IMR-90 (cell line): ENCODE measurements around the gene DUS1L. TPM values are rescaled to one million over a fixed set of nuclear protein-coding genes. Genes with fewer than 3 reads are reported as not detected.

ENCODE experiments used
- ATAC-seq: fragments of 200-7000 bp; cut with Tn5 transposase; 2 replicates; pipeline ENCODE4 v1.9.1; 2020; ENCODE audit warnings: low read depth, mild to moderate bottlenecking, moderate library complexity
- BruUV-seq: library from RNA; stranded (reverse); fragments of 400-500 nt; replicated peaks from 2 replicates; lab custom pipeline; 2021; lab: Mats Ljungman, UMichigan
- CTCF ChIA-PET: fragments of 300-600 bp; formaldehyde crosslinking; extraction: SDS; loops from one replicate; lab custom pipeline; 2021; ENCODE audit warnings: antibody characterized with exemption; lab: Yijun Ruan, JAX
- POLR2A ChIA-PET: fragments of 300-600 bp; sonication (Branson Sonifier 250); formaldehyde crosslinking; loops from one replicate; lab custom pipeline; 2022; ENCODE audit warnings: antibody characterized with exemption; ENCODE audit not compliant: unreplicated experiment; lab: Charles Lee
- DNase-seq: peaks from one replicate; pipeline ENCODE4 v3.0.0; 2013
- H2AFZ ChIP-seq: replicated peaks from 2 replicates; pipeline ENCODE3; 2013; ENCODE audit warnings: low read length, mild to moderate bottlenecking; ENCODE audit not compliant: poor library complexity
- H2AK5ac ChIP-seq: 2 replicates; pipeline ENCODE4 v1.6.1; 2013; ENCODE audit warnings: low read depth, low read length, inconsistent platforms
- H2AK9ac ChIP-seq: replicated peaks from 2 replicates; pipeline ENCODE3; 2013; ENCODE audit warnings: mild to moderate bottlenecking, low read depth, low read length, moderate library complexity; ENCODE audit not compliant: poor library complexity
- H2BK120ac ChIP-seq: 2 replicates; pipeline ENCODE4 v1.6.1; 2013; ENCODE audit warnings: low read depth, low read length, inconsistent platforms
- H2BK15ac ChIP-seq: 3 replicates; pipeline ENCODE4 v1.6.1; 2013; ENCODE audit warnings: low read depth, low read length, inconsistent platforms
- H2BK20ac ChIP-seq: 2 replicates; pipeline ENCODE4 v1.6.1; 2013; ENCODE audit warnings: low read depth, mild to moderate bottlenecking, inconsistent platforms, low read length, moderate library complexity
- H2BK5ac ChIP-seq: 2 replicates; pipeline ENCODE4 v1.6.1; 2013; ENCODE audit warnings: mild to moderate bottlenecking, low read depth, low read length, inconsistent platforms; ENCODE audit not compliant: poor library complexity, severe bottlenecking
- H3K14ac ChIP-seq: replicated peaks from 2 replicates; pipeline ENCODE4 v1.6.1; 2013; ENCODE audit warnings: low read depth, low read length, inconsistent platforms
- H3K18ac ChIP-seq: 2 replicates; pipeline ENCODE4 v1.6.1; 2013; ENCODE audit warnings: low read depth, low read length, control low read depth
- H3K23ac ChIP-seq: 2 replicates; pipeline ENCODE4 v1.6.1; 2013; ENCODE audit warnings: low read depth, low read length, inconsistent platforms
- H3K27ac ChIP-seq: 2 replicates; pipeline ENCODE4 v1.5.1; 2013; ENCODE audit warnings: mild to moderate bottlenecking, control low read depth, low read length; ENCODE audit not compliant: insufficient read depth
- H3K27me3 ChIP-seq: 2 replicates; pipeline ENCODE4 v1.6.1; 2013; ENCODE audit warnings: low read length; ENCODE audit not compliant: control insufficient read depth, insufficient read depth
- H3K36me3 ChIP-seq: 2 replicates; pipeline ENCODE4 v1.6.1; 2013; ENCODE audit warnings: low read length, mixed read lengths; ENCODE audit not compliant: control insufficient read depth, insufficient read depth
- H3K4ac ChIP-seq: 2 replicates; pipeline ENCODE4 v1.6.1; 2013; ENCODE audit warnings: low read depth, low read length, inconsistent platforms
- H3K4me1 ChIP-seq: 2 replicates; pipeline ENCODE4 v1.6.1; 2013; ENCODE audit warnings: low read length, mixed read lengths; ENCODE audit not compliant: control insufficient read depth, insufficient read depth
- H3K4me2 ChIP-seq: 2 replicates; pipeline ENCODE4 v1.6.1; 2013; ENCODE audit warnings: low read depth, mild to moderate bottlenecking, control low read depth, low read length, moderate library complexity
- H3K4me3 ChIP-seq: 2 replicates; pipeline ENCODE4 v1.5.1; 2013; ENCODE audit warnings: low read depth, mild to moderate bottlenecking, control low read depth, low read length, moderate library complexity; ENCODE audit not compliant: insufficient read depth
- H3K56ac ChIP-seq: 2 replicates; pipeline ENCODE4 v1.6.1; 2013; ENCODE audit warnings: low read length, inconsistent platforms; ENCODE audit not compliant: insufficient read depth; ENCODE audit errors: extremely low read depth
- H3K79me1 ChIP-seq, 2 experiments: 2 replicates each; pipeline ENCODE4 v1.6.1; 2013; ENCODE audit warnings: low read length in 2 of 2, inconsistent platforms in 1 of 2, low read depth in 1 of 2
- H3K9ac ChIP-seq: 2 replicates; pipeline ENCODE4 v1.6.1; 2013; ENCODE audit warnings: low read depth, low read length, control low read depth
- H3K9me1 ChIP-seq: 2 replicates; pipeline ENCODE4 v1.6.1; 2013; ENCODE audit warnings: low read length, inconsistent platforms; ENCODE audit not compliant: insufficient read depth
- H3K9me3 ChIP-seq: 2 replicates; pipeline ENCODE4 v1.6.1; 2013; ENCODE audit warnings: low read length; ENCODE audit not compliant: control insufficient read depth, insufficient read depth
- H4K20me1 ChIP-seq: 2 replicates; pipeline ENCODE4 v1.6.1; 2013; ENCODE audit warnings: low read length, inconsistent platforms; ENCODE audit not compliant: insufficient read depth
- H4K5ac ChIP-seq: 2 replicates; pipeline ENCODE4 v1.6.1; 2013; ENCODE audit warnings: mild to moderate bottlenecking, low read depth, low read length, control low read depth
- H4K8ac ChIP-seq, 2 experiments: 2 replicates each; pipeline ENCODE4 v1.6.1; 2013; ENCODE audit warnings: low read depth in 2 of 2, low read length in 2 of 2, control low read depth in 1 of 2, inconsistent platforms in 1 of 2
- H4K91ac ChIP-seq: 2 replicates; pipeline ENCODE4 v1.6.1; 2013; ENCODE audit warnings: low read depth, low read length, inconsistent platforms; ENCODE audit not compliant: insufficient read depth
- BHLHE40 ChIP-seq: fragments of 150-350 bp; IDR thresholded peaks from 2 replicates; pipeline ENCODE4 v1.6.1; 2016; ENCODE audit warnings: mild to moderate bottlenecking, low read depth, low read length
- CEBPB ChIP-seq: IDR thresholded peaks from 2 replicates; pipeline ENCODE4 v1.6.1; 2012; ENCODE audit warnings: low read depth, low read length, improper control_type of control experiment
- CHD1 ChIP-seq: IDR thresholded peaks from 2 replicates; pipeline ENCODE4 v1.6.1; 2012; ENCODE audit warnings: low read depth, low read length, improper control_type of control experiment
- MAFK ChIP-seq: IDR thresholded peaks from 2 replicates; pipeline ENCODE4 v1.6.1; 2012; ENCODE audit warnings: low read depth, low read length, improper control_type of control experiment
- MAZ ChIP-seq: IDR thresholded peaks from 2 replicates; pipeline ENCODE4 v1.6.1; 2012; ENCODE audit warnings: low read depth, mild to moderate bottlenecking, low read length, improper control_type of control experiment, moderate library complexity, borderline replicate concordance
- MXI1 ChIP-seq: IDR thresholded peaks from 2 replicates; pipeline ENCODE4 v1.6.1; 2012; ENCODE audit warnings: low read depth, mild to moderate bottlenecking, low read length, moderate library complexity, borderline replicate concordance
- RCOR1 ChIP-seq: IDR thresholded peaks from 2 replicates; pipeline ENCODE4 v1.6.1; 2012; ENCODE audit warnings: mild to moderate bottlenecking, low read length, improper control_type of control experiment; ENCODE audit not compliant: insufficient replicate concordance
- RFX5 ChIP-seq: IDR thresholded peaks from 2 replicates; pipeline ENCODE4 v1.8.0; 2012; ENCODE audit warnings: low read depth, mild to moderate bottlenecking, low read length, moderate library complexity
- SMC3 ChIP-seq: fragments of 150-350 bp; IDR thresholded peaks from 2 replicates; pipeline ENCODE4 v1.6.1; 2016; ENCODE audit warnings: low read depth, mild to moderate bottlenecking, antibody characterized with exemption, low read length, moderate library complexity
- WGBS, 2 experiments: methylation state at CpG; one replicate each; pipeline versions ENCODE4 v1.1.5 to v1.1.7; 2013; ENCODE audit warnings: missing lambda C conversion rate in 2 of 2; ENCODE audit not compliant: insufficient read length in 1 of 2; ENCODE audit errors: extremely low coverage in 2 of 2; 5-methylcytosine and 5-hydroxymethylcytosine counted together
- dilution Hi-C: fragments of 300-500 bp; cut with HindIII; formaldehyde crosslinking; loops from one replicate; pipeline ENCODE4 v1.14.3; 2018; ENCODE audit warnings: low sequenced_read_pairs; ENCODE audit not compliant: unreplicated experiment
- in situ Hi-C: fragments of 300-500 bp; cut with MboI; formaldehyde crosslinking; loops from 3 replicates; pipeline ENCODE4 v1.14.3; 2019; ENCODE audit warnings: low sequenced_read_pairs, inconsistent platforms, mixed read lengths
- intact Hi-C: fragments of 100-400 bp; cut with micrococcal nuclease; formaldehyde crosslinking; loops from 2 replicates; pipeline ENCODE4 v1.10.0; 2022
- polyA plus RNA-seq, 3 experiments: library from polyadenylated mRNA; depleted of rRNA; stranded (reverse); fragments of >200 nt; gene quantifications; 2 replicates each; pipeline ENCODE4 v1.2.3, GENCODE V29; 2012; ENCODE audit warnings: low replicate concordance in 1 of 3
- total RNA-seq: library from RNA; depleted of rRNA; stranded (reverse); fragments of >200 nt; gene quantifications from 2 replicates; pipeline ENCODE4 v1.2.3, GENCODE V29; 2012
- TF ChIP-seq, protein P1 (sequence below): fragments of 150-350 bp; IDR thresholded peaks from 2 replicates; pipeline ENCODE4 v1.6.1; 2017; ENCODE audit warnings: mild to moderate bottlenecking, antibody characterized with exemption, low read length, low read depth
- TF ChIP-seq, protein P2 (sequence below): fragments of 150-350 bp; IDR thresholded peaks from 2 replicates; pipeline ENCODE4 v1.6.1; 2016; ENCODE audit warnings: low read depth, mild to moderate bottlenecking, low read length, moderate library complexity, borderline replicate concordance

DUS1L gene
- total and polyA plus RNA-seq, 2 of the 4 experiments (the other 2 are of a cell fraction) = 29.0 to 76.9 TPM

DNA sequence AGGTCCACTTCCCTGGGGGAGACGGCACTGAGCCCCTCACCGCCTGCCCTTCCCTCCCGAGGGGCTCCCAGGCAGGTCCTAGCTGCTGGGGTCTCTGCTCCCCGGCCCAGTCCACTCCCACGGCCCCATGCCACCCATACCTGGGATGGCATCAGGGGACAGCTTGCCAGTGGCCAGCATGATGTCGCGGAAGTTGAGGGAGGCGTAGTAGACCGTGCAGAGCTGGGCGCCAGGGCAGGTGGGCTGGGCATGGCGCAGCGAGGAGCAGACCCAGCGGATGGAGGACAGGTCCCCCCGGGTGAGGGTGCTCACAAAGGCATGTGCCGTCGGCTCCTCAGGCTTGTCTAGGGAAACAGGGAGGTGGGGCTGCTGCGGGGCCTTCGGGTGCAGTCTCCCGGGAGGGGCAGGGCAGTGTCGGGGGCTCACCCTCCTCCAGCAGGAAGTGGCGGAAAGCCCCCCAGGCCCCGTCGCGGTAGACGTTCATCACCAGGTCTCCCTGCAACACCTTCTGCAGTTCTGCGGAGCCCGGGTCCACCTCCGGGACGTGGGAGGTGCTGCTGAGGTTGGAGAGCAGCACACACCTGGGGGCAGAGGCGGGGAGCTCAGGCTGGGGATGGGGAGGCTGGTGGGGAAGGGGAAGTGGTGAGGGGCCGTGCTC lies 18.9 kb upstream of the DUS1L start (continued):
- TF ChIP-seq CEBPB (no peak), MAZ (no peak), MAFK (no peak), MXI1 (no peak)

DNA sequence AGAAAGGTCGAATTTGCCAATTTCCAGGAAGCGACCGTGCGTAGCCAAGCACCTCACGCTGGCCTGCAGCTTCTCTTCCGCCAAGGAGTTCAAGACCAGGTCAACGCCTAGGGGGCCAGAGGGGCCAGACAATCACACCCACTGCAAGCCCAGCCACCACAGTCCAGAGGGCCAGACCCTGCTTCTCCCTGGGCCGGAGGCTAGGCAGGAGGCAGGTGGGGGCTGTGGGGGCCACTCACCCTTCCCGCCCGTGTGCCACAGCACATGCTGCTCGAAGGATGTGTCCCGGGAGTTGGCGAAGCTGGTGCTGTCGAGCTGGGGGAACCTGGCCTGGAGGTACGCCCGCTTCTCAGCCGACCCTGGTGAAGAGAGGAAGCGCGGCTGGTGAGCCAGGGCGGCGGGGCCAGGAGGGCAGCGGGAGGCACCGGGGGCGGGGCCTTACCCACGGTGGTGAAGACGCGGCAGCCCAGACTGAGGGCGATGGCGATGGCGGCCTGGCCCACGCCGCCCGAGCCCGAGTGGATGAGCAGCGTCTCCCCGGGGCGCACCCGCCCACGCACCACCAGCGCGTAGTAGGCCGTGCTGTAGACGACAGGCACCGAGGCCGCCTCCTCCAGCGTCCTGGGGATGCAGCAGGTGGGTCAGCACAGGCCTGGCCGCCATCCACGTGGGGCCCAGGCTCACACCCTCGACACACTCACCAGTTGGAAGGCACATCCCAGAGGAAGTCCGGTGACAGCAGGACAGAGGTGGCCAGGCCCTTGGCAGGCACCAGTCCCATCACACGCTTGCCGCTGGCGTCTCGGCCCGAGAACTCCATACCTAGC lies 18.1 kb upstream of the DUS1L start:
- CTCF ChIA-PET = no interaction called here
- H3K9ac ChIP-seq = no peak overlapping the region
- H2BK15ac ChIP-seq = no peak overlapping the region
- H2AK9ac ChIP-seq = no peak overlapping the region
- no peaks in the 10 kb centered on the region for H3K9me1 ChIP-seq
- H3K36me3 ChIP-seq = peaks cover 93% of the 10 kb centered on the region
- no peak overlapping the region for H2BK120ac ChIP-seq
- H4K20me1 ChIP-seq = no peaks in the 10 kb centered on the region; the same call in none of the 2 replicates
- H3K18ac ChIP-seq = no peak overlapping the region
- dilution Hi-C loops (no loop called here), in situ Hi-C loops (no loop called here), intact Hi-C loops (no loop called here)
- H3K4ac ChIP-seq = no peak overlapping the region
- H3K9me3 ChIP-seq = no peaks in the 10 kb centered on the region
- no TSS peak for BruUV-seq
- no peak overlapping the region for H2BK20ac ChIP-seq
- no peak overlapping the region for H2BK5ac ChIP-seq
- H3K4me1 ChIP-seq = no peaks in the 10 kb centered on the region
- DNase-seq (no peak), ATAC-seq (no peak)
- no peak overlapping the region for H3K14ac ChIP-seq
- no peak overlapping the region for H4K91ac ChIP-seq
- H3K79me1 ChIP-seq = no peaks in the 10 kb centered on the region; a peak in 1 of 4 replicates
- no peak overlapping the region for H2AK5ac ChIP-seq
- H4K8ac ChIP-seq = no peak overlapping the region
- POLR2A ChIA-PET = no interaction called here
- H4K5ac ChIP-seq = no peak overlapping the region
- no peak overlapping the region for H3K27ac ChIP-seq
- no peak overlapping the region for H2AFZ ChIP-seq
- H3K4me2 ChIP-seq = no peak overlapping the region
- 93% methylated on average over 40 of the region's 55 CpGs; no CpG with 5 or more reads in 1 of the 2 experiments for WGBS, 2 experiments
- H3K23ac ChIP-seq = no peak overlapping the region
- no peak overlapping the region for H3K4me3 ChIP-seq
- H3K27me3 ChIP-seq = no peaks in the 10 kb centered on the region
- H3K56ac ChIP-seq = no peak overlapping the region
- TF ChIP-seq, protein P1, sequence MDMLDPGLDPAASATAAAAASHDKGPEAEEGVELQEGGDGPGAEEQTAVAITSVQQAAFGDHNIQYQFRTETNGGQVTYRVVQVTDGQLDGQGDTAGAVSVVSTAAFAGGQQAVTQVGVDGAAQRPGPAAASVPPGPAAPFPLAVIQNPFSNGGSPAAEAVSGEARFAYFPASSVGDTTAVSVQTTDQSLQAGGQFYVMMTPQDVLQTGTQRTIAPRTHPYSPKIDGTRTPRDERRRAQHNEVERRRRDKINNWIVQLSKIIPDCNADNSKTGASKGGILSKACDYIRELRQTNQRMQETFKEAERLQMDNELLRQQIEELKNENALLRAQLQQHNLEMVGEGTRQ = no peak
- TF ChIP-seq SMC3 (no peak), BHLHE40 (no peak), MAZ (no peak), MXI1 (no peak), RCOR1 (no peak), CHD1 (no peak), CEBPB (no peak), RFX5 (no peak)
- TF ChIP-seq, protein P2, sequence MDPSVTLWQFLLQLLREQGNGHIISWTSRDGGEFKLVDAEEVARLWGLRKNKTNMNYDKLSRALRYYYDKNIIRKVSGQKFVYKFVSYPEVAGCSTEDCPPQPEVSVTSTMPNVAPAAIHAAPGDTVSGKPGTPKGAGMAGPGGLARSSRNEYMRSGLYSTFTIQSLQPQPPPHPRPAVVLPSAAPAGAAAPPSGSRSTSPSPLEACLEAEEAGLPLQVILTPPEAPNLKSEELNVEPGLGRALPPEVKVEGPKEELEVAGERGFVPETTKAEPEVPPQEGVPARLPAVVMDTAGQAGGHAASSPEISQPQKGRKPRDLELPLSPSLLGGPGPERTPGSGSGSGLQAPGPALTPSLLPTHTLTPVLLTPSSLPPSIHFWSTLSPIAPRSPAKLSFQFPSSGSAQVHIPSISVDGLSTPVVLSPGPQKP = no peak
